Hematopoietic multipotent progenitor cell (in vitro differentiated cells): ENCODE results near the gene RANBP9. TPM values are rescaled to one million over a fixed set of nuclear protein-coding genes. Genes with fewer than 3 reads are reported as not detected.

Experiments
- DNase-seq, 3 donors: peaks; one replicate each; pipeline ENCODE4 v3.0.0-alpha.2; 2011 to 2015; ENCODE audit warnings: low read depth in 2 of 3, low spot score in 2 of 3
- total RNA-seq: library from RNA; depleted of rRNA; stranded (reverse); fragments of >200 nt; gene quantifications from one replicate; pipeline ENCODE4 v1.2.3, GENCODE V29; 2012

The RANBP9 gene
- total RNA-seq, 1 donor, result 15.3 TPM

DNA sequence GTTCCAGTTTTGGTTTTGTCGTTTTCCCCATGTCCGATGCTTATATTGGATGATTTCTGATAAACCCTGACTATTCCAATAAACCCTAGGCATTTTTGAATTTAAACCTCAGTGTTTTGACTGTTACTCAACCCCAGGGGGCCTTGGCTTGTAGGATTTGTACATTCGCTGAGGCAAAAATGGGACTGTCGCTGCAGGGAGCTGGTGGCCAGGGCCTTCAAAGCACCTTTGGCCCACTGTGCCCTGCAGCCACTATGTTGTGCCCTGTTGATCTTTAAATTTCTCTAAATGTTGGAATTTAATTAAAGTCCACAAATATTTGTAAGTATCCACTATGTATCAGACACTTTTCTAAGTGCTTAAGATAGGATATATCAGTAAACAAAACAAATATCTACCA is 106.0 kb downstream of the RANBP9 start:
- DNase-seq, result no peak

DNA sequence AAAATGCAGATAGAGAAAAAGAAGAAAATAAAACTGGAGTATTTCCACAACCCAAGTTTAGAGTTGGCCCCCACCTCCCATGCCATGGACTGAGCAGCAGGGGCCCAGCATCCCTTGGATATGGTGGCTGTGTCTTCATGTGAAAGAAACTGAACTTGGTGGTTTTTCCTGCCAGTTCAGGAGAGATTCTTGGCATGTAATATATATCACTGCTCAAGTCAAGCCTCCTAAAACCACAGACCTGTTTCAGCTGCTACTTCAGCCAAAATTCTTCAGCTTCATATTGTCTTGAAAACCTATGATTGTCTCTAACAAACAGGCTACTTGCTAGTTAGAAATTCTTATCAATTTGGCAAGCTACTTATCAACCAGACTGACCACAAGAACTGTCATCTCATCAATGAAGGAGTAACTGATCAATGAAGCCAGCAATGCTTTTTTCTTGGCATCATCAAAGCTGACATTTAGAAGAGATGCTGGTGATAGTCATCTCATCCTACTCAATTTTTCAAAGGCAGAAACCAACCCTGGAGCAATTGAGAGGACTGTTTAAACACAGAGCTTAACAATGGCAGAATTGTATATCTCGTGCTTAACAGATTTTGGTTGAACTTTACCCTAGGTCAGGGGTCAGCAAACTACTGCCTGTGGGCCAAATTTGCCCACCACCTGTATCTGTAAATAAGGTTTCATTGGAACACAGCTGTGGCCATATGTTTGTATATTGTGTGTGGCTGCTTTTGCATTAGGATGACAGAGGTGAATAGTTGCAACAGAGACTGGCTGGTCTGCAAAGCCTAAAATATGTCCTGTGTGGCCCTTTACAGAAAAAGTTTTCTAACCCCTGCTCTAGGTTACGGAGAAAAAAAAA is 106.9 kb downstream of the RANBP9 start:
- DNase-seq, result no peak

DNA sequence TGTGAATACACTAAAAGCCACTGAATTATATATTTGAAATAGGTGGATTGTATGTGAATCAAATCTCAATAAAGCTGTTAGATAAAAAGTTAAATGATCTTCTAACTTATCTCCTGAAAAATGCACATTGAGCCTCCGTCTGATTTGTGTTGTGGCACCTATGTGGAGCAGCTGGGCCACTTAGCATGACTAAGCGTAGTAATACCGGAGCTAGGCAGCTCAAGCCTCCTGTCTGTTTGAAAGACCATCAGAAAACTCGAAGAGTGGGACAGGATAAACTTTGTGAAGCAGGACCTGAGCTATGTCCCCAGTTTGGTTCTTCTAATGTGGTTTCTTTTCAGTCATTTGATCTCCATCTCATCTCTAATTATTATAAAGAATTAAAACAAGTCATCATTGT is 107.5 kb downstream of the RANBP9 start:
- no peak for DNase-seq

DNA sequence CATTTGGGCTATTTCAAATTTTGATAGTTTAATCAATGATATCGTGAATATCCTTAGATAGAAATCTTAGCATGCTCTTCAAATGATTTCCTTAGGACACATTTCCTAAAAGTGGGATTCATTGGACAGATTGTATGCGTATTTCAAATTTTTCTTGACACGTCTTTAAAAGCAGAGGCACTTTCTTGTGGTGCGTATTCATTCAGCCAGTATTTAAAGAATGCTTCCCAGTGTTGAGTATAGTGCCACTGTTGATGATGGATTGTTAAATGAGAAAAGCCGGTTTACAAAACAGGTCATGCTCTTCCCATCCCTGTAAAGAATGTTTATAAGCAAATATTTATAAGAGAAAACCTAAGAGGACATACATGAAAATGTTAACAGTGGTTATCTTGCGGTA is 111.6 kb downstream of the RANBP9 start:
- no peak for DNase-seq

DNA sequence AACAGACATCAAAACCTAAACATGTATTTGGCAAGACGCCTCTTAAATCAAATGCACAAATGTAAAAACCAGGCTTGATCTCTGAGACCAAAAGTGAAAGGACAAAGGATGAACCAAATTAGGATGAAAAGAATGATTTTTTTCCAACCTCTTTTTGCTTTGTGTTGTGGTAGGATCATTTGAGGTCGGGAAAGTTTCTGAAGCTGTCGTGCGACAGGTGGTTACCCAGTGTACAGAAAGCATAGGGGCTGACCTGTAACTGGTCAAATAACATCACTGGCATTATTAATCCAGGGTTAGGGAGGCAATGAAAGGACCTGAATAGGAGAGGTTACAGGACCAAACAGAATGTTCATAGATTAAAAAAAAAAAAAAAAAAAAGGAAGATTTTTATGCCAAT is 114.6 kb downstream of the RANBP9 start:
- DNase-seq, result no peak

DNA sequence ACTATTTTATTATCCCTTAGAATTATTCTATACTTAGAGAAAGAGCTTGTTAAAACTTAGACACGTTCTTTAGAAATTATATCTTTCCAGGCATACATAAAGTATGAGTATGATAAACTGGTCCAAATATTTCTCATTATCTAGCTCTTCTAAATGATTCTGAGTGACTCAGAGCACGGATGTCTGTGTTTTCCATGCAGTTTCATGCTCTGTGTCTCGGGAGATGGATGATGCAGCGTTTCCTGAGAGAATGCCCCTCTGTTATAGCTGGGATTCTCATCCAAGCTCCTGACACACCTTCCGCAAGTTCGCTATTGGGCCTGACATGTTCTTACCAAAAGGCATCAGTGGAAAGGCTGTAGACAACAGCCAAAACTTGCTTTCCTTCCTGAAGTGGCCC is 117.9 kb downstream of the RANBP9 start:
- DNase-seq, result no peak

DNA sequence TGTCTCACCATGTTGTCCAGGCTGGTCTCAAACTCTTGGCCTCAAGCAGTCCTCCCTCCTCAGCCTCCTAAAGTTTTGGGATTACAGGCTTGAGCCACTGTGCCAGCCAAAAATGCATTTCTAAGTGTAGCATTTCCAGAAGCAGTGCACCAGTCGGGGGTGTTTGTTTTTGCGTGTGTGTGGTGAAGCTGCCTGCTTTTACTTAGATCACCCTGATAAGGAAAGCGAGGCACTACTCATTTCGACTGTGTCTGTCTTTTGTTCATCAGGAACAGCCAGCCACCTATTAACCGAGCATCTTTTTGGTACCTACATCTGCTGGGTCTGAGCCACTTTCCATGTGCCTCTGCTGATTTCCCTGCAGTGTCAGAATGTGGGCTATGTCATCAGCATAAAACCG is 118.5 kb downstream of the RANBP9 start:
- no peak for DNase-seq

DNA sequence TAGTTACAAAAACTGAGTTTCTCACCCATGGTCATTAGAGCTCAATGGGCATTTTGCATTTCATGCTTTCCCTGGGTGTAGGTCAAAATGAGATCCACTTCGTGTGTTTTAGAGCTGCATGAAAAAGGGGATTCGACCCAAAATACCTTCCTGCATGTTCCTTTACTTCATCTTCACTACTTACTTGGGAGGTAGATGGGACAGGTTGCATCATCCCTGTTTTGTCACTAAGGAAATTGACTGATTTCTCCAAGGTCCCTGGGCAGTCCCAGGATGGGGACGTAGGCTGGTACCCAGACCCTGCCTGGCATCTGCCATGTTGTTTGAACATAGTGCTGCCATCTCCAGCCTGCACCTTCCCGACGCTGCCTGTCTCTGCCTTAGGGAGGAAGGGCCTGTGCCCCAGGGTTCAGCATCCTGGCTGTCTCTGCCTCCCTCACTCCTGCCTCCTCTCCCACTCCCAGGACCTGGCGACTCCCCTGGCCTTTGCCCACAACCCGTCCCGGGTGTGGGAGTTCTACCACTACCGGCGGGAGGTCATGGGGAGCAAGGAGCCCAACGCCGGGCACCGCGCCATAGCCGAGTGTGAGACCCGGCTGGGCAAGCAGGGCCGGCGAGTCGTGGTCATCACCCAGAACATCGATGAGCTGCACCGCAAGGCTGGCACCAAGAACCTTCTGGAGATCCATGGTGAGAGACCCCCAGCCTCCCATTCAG is 120.3 kb downstream of the RANBP9 start:
- DNase-seq, result no peak

DNA sequence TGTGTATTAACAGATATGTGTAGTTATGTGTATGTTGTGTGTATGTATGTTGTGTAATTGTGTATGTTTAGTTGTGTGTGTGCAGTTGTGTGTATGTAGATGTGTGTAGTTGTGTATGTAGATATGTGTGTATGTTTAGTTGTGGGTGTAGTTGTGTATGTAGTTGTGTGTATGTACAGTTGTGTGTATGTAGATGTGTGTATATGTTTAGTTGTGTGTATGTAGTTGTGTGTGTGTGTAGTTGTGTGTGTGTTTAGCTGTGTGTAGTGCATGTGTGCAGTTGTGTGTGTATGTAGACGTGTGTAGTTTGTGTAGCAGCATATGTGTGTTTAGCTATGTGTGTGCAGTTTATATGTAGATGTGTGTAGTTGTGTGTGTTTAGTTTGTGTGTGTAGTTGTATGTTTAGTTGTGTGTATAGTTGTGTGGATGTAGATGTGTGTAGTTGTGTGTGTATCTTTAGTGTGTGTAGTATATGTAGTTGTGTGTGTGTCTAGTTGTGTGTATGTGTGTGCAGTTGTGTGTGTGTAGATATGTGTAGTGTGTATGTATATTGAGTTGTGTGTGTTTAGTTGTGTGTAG is 121.0 kb downstream of the RANBP9 start:
- no peak for DNase-seq

DNA sequence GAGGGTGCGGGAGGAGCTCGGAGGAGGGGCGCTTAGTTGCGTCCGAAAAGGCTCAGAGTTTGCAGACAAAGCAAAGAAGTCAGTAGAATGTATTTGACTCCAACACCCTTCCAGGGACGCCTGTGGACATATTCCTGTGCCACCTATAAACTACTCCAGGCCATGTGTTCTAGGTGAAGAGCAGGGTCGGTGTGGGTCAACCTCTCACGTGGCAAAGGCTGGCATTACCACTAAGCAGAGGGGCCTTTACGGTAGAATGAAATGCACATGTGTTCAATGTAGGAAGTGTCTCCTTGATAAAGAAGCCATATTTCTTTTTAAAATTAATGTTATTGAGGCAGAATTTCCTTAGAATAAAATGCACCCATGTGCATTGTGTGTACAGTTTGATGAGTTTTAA is 121.8 kb downstream of the RANBP9 start:
- DNase-seq, result no peak

DNA sequence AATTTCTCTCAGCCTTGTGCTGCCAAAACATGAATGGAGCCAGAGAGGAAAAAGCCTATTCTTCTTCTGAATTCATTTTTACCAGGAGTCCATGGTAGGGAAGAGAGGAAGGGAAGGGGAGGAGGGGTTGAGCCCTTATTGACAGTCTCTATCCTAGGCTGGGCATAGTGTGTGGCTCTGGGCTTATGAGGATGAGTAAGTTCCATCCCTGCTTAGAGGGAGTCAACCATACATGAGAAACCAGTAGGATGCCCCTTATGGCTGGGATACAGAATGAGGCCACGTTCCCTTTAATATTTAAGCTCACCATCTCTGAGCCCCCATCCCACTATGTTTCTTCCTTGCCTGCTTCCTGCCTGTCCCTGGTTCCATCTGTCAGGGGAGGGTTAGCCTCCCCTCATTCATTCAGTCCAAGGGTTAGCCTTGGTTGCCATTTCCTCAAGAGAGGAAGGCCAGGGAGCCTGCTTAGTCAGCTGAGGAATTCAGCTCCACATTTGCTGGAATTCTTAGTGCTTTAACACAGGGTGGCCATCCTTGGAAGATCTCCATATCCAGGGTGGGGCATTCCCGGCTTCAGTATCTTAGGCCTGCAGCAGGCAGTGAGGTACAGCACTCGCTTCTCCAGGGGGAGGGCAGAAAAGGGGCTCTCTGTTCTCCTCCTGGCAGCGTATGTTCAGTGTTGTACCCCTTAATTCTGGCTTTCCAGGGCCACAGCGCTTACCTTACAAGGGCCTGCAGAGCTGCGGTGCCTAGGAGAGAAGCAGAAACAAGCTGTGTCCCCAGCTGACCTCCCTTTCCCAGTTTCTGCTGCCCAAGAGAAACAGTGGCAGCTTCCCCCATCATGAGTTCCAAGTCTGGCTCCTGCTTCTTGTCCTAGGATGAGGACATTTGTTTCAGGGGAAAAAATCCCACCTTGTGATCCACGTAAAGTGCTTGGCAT is 124.8 kb downstream of the RANBP9 start:
- no peak for DNase-seq

DNA sequence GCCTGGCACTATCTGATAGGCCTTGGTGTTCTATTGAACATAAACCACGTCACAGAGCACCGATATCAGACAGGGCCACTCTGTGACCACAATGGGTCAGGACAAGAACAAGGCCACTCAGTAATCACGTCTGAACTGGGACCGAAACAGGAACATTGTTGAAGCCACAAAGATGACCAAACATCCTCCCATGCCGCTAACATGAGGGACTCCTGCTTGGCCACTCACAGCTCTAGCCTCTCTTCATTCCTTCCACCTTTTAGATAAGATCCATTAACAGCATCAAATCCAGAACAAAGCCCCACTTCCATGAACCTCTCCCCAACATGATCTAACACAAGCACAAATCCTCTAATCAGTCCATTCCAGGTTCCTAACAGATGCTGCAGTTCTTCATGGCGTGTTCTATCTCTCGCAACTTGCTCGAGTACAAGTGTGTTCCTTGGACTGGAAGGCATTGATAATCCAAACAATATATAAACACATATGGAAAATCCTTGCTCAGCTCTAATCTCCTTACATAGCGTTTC is 129.9 kb downstream of the RANBP9 start:
- DNase-seq, result no peak

DNA sequence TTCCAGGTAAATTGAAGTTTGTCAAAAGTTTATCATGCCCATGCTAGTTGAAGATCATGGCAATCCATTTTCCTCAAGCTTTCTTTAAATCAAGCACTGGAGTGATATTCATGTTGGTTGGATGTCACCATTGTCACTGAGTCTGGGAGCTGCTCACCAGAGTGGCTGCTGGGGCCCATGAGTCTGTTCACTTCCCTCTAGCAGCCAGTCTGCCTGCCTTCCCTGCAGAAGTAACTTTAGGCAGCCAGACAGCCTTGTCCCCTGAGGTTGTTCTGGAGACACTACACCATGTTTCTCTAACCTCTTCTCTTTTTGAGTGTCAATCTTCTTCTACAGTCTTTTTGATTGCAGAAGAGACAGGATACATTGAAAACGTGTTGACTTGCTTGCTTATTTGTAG is 131.7 kb downstream of the RANBP9 start:
- no peak for DNase-seq

DNA sequence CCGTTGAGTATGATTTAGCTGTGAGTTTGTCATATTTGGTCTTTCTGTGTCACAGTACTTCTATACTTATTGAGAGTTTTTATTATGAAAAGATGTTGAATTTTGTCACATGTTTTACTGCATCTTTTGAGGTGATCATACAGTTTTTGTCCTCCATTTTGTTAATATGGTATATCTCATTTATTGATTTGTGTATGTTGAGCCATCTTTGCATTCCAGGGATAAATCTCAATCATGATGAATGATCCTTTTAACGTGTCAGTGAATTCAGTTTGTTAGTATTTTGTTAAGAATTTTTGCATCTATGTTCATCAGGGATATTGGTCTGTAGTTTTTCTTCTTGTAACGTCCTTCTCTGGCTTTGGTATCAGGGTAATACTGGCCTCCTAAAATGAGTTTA is 133.7 kb downstream of the RANBP9 start:
- DNase-seq, result no peak

DNA sequence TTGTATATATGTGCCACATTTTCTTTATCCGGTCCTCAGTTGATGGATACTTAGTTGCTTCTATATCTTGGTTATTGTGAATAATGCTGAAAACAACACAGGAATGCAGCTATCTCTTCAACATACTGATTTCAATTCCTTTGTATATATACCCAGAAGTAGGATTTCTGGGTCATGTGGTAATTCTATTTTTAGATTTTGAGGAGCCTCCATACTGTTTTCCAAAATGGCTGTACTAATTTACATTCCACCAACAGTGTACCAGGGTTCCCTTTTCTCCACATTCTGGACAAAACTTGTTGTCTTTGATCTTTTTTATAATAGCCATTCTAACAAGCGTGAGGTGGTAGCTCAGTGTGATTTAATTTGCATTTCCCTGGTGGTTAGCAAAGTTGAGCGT is 135.6 kb downstream of the RANBP9 start:
- DNase-seq, result no peak

DNA sequence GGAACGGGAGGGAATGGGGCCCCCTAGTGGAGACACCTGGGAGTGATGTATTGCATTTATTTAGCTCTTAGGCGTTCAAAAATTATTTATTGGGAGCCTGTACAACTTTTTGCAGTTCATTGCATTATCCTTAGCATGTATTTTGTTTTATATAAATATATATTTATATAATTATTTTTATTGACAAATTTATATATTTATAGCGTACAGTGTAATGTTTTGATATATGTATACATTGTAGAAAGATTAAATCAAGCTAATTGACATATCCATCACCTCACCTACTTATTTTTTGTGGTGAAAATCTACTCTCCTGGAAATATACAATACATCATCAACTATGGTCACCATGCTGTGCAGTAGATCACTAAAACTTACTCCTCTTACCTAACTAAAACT is 136.3 kb downstream of the RANBP9 start:
- DNase-seq, result peak in 1 of 3 donors; percentile 82

DNA sequence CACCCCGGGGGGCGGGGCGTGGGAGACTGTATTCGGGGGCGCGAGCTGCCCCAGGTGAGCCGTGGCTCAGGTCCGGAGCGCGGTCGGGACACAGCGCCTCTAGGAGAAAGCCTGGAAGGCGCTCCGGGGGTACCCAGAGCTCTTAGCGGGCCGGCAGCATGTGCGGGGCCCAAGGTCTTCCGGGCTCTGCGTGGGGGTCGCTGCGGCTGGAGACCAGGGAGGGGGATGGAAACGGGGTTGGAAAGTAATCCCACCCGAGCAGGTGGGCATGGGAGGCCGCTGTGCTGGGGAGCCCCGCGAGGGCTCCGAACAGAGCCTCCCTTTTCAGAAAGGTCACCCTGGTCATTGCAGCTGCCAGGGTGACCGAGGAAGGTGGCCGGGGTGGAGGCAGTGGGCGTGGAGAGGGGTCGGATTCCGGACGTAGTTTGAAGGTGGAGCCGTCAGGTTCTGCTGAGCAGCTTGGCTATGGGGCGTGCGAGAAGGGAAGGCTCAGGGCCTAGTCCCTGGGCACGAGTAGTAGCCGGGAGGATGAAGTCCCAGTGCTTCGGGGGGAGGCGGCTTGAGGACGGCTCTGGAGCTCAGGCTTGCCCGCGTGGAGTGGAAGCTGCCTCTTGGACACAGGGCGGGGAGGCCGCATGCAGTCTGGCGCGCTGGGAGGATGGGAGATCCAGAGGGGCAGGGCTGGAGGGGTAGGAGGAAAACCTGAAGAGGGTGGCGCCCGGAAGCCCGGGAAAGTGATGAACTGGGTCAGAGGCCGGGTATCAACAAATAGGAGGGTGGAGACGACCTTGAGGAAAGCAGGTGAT is 136.9 kb downstream of the RANBP9 start, which contains the start of gene SIRT5:
TSS of gene SIRT5 (plus strand) at position 31 of the 806 bp plus-strand sequence. CDS start 9,510 bp downstream, outside the sequence.
- peak; percentile 66 to 86 (median 85) for DNase-seq

DNA sequence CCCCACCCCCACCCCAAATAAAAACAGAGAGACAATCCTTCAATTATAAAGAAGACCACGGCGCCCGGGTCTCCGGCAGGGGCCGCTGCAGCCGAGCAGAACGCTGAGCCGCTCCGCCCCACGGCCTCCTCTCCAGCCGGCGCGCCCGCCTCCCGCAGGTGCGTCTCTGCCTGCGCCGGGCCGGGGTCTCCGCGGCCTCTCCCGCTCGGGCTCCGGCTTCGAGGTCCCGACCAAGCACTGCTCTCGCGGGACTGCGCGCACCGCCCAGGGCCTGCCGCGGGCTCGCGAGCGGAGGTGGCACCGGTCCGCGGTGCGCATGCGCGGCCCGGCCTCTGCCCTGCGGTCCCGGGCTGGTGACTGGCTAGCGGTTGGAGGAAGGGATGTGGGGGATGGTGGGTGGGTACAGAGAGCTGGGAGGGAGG is 137.5 kb downstream of the RANBP9 start:
- peak; percentile 94 to 97 (median 97) for DNase-seq

DNA sequence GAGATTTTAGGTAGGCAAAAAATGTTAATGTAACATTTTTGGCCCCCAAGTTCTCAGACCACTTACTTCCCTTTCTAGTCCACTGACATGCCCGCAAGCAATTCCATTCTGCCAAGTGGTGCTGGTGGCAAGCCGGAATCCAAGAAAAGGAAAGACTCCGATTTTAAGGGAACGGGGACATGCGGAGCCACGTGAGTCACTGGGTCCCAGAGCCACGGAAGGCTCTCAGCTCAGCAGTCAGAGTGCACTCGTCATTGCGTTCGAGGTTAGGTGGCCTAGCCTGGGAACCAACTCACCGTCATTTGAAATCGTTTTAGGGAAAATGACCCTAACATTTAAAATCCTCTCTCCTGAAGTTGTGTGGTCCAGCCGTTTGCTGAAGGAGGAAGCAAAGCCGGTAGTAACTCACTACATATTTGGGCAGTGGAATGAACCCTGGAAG is 137.9 kb downstream of the RANBP9 start:
- peak in 1 of 3 donors; percentile 53 for DNase-seq
